ENCODE results near the gene NOS3. TPM values are rescaled to one million over a fixed set of nuclear protein-coding genes. Genes with fewer than 3 reads are reported as not detected.

The NOS3 gene
- total RNA-seq, 4 donors from 2014 or later, result 1.4 to 10.8 (median 4.2) TPM

- Histone ChIP-seq H3K27me3 (peaks cover 0 to 19% (median 7%) of the 10 kb centered on the region in 3 donors), H3K36me3 (no peaks in the 10 kb centered on the region), H3K9me3 (no peaks in the 10 kb centered on the region), H3K4me1 (peaks cover 18 to 27% of the 10 kb centered on the region in 2 donors), H3K4me3 (no peak overlapping the region), H3K27ac (no peak overlapping the region)
- intact Hi-C loops (cut with DNase I; ENCODE audit: low total_unique reads), result no loop called here
- TF ChIP-seq POLR2A (IDR thresholded peaks at IDR 0.05), result no peak
- TF ChIP-seq, protein P1, sequence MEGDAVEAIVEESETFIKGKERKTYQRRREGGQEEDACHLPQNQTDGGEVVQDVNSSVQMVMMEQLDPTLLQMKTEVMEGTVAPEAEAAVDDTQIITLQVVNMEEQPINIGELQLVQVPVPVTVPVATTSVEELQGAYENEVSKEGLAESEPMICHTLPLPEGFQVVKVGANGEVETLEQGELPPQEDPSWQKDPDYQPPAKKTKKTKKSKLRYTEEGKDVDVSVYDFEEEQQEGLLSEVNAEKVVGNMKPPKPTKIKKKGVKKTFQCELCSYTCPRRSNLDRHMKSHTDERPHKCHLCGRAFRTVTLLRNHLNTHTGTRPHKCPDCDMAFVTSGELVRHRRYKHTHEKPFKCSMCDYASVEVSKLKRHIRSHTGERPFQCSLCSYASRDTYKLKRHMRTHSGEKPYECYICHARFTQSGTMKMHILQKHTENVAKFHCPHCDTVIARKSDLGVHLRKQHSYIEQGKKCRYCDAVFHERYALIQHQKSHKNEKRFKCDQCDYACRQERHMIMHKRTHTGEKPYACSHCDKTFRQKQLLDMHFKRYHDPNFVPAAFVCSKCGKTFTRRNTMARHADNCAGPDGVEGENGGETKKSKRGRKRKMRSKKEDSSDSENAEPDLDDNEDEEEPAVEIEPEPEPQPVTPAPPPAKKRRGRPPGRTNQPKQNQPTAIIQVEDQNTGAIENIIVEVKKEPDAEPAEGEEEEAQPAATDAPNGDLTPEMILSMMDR (IDR thresholded peaks at IDR 0.05 in 4 of 5, conservative IDR thresholded peaks at IDR 0.05 in 1 of 5), result no peak
- no peak for ATAC-seq
- in situ Hi-C loops (cut with MboI; ENCODE audit: low sequenced_read_pairs in 4 of 4), result no loop called here
- no peak for DNase-seq
Observed at GRCh38 chr7:150968056-150968733, 22.6 kb upstream of the NOS3 start.

- H3K27ac ChIP-seq, result no peak overlapping the region
- in situ Hi-C loops (cut with MboI; ENCODE audit: low sequenced_read_pairs in 4 of 4), result no loop called here
- H3K27me3 ChIP-seq, result peaks cover 5 to 23% (median 13%) of the 10 kb centered on the region in 3 donors
- ATAC-seq (no peak), DNase-seq (no peak)
- no peak for TF ChIP-seq POLR2A (IDR thresholded peaks at IDR 0.05)
- TF ChIP-seq, protein P1 (IDR thresholded peaks at IDR 0.05 in 4 of 5, conservative IDR thresholded peaks at IDR 0.05 in 1 of 5), result no peak
- no peaks in the 10 kb centered on the region for H3K36me3 ChIP-seq
- peaks cover 18 to 27% of the 10 kb centered on the region in 2 donors for H3K4me1 ChIP-seq
- H3K4me3 ChIP-seq, result no peak overlapping the region
- H3K9me3 ChIP-seq, result no peaks in the 10 kb centered on the region
- intact Hi-C loops (cut with DNase I; ENCODE audit: low total_unique reads), result no loop called here
Observed at GRCh38 chr7:150968734-150969372, 22.0 kb upstream of the NOS3 start.

GRCh38 chr7:150969475-150969874 lies 21.3 kb upstream of the NOS3 start:
- DNase-seq, result no peak
- no peak overlapping the region for H3K4me3 ChIP-seq
- H3K4me1 ChIP-seq, result peaks cover 18 to 29% of the 10 kb centered on the region in 2 donors
- no peak for ATAC-seq
- in situ Hi-C loops (cut with MboI; ENCODE audit: low sequenced_read_pairs in 4 of 4) (no loop called here), intact Hi-C loops (cut with DNase I; ENCODE audit: low total_unique reads) (no loop called here)
- no peak overlapping the region for H3K27ac ChIP-seq
- H3K27me3 ChIP-seq, result peaks cover 11 to 27% (median 18%) of the 10 kb centered on the region in 3 donors
- no peaks in the 10 kb centered on the region for H3K36me3 ChIP-seq
- H3K9me3 ChIP-seq, result no peaks in the 10 kb centered on the region
- no peak for TF ChIP-seq POLR2A (IDR thresholded peaks at IDR 0.05)
- TF ChIP-seq, protein P1 (IDR thresholded peaks at IDR 0.05 in 4 of 5, conservative IDR thresholded peaks at IDR 0.05 in 1 of 5), result no peak

DNA sequence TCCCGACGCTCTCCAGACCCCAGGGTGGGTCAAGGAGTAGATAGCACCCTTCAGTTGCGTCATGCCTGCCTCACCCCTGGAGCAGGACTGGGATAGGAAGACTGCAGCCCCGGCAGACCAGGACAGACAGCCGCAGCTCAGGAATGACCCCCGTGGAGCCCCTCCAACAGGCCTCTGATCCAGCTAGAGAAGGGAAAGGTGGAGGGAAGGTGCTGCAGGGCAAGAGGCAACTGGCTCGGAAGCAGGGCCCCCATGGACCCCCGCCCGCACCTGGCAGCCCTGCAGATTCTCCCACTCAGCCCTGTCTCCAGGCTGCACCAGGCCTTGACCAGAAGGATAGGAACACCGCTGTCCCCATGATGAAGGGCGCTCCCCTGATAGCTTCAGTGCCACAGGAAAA lies 20.4 kb upstream of the NOS3 start:
- no peak overlapping the region for H3K4me3 ChIP-seq
- H3K27me3 ChIP-seq, result peaks cover 18 to 37% (median 23%) of the 10 kb centered on the region in 3 donors
- H3K4me1 ChIP-seq, result peaks cover 24 to 32% of the 10 kb centered on the region in 2 donors
- no peak for DNase-seq
- H3K9me3 ChIP-seq, result no peaks in the 10 kb centered on the region
- in situ Hi-C loops (cut with MboI; ENCODE audit: low sequenced_read_pairs in 4 of 4), result no loop called here
- intact Hi-C loops (cut with DNase I; ENCODE audit: low total_unique reads), result no loop called here
- TF ChIP-seq POLR2A (IDR thresholded peaks at IDR 0.05), result no peak
- TF ChIP-seq, protein P1 (IDR thresholded peaks at IDR 0.05 in 4 of 5, conservative IDR thresholded peaks at IDR 0.05 in 1 of 5), result no peak
- no peak for ATAC-seq
- no peaks in the 10 kb centered on the region for H3K36me3 ChIP-seq
- H3K27ac ChIP-seq, result no peak overlapping the region
